CD4-positive, alpha-beta T cell treated with Interleukin-4 for 4 hours (primary cell): ENCODE measurements around the gene ARHGEF3.
"Not testable (repeated sequence)": the region's sequence is repeated elsewhere in the genome, so short reads cannot be mapped to it uniquely, and the experiment has no call there.

ENCODE experiments used
- DNase-seq: peaks from one replicate; pipeline ENCODE4 v3.0.0-alpha.2; 2020

The ARHGEF3 gene

DNA sequence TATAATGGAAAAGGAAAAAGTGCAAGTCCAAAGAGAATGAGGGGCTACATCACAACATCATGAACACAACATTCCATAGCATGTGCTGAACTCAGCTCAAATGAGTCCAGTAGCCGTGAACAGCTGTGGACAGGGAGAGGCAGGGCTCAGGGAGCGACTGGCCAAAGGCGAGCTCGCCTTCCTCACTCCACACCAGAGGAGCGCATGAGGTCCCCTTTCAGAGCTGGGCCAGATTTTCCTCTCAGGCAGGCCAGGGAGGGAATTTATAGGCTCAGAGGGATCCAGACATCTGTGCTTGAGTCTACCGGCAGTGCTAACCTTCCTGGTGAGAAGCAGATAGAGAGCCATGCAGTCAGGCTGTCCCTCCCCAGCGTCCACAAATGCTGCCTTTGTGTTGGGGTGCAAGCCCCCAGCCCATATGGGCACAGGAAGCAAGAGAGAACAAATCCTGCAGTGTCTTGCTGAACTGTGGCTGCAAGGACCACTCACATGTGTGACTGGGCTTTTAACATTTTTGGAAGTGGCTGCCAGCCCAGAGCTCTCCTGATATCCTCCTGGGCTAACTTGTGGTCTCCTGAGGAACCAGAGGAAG, 32.5 kb downstream of the ARHGEF3 start:
- no peak for DNase-seq

DNA sequence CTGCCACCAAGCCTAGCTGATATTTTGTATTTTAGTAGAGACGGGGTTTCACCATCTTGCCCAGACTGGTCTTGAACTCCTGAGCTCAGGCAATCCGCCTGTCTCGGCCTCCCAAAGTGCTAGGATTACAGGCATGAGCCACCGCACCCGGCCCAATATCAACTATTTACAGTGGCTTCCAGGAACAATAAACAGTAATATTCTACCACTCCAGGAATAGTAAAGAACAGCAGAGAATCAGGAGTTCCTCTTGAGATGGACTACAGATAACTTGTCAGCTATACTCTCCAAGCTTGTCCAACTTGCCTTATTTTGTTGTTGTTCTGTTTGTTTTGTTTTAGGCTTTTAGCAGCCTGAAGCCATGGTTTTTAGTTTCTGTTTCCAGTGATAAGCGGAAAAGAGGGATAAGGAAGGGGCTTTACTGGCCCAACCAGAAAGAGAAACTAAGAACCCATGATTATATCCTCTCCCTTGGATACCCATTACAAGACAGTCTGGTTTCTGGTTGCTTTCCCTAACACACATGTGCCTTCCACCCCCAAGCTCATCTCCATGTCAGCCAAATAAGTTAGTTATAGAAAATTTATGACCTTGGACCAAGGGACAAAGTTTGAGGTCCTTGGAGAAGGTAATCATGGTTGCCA, 36.7 kb downstream of the ARHGEF3 start:
- DNase-seq, result no peak

DNA sequence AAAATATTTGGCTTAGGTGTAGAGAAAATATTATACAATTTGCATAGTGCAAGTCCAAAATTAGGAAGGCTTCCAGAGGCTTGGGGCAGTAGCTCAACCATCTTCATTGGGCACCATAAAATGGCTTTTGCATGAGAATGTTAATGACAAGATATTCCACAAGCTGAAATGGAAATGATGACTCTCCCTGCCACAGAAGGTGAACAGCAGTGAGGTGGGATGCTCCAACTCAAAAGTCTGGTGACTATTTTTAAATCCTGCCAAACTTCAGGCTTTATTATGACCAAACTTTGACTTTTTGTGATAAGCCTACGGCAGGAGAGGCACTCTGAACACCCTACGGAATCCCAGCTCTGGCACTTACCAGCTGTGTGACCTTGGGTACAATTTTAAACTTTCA, 37.6 kb downstream of the ARHGEF3 start:
- DNase-seq, result no peak

DNA sequence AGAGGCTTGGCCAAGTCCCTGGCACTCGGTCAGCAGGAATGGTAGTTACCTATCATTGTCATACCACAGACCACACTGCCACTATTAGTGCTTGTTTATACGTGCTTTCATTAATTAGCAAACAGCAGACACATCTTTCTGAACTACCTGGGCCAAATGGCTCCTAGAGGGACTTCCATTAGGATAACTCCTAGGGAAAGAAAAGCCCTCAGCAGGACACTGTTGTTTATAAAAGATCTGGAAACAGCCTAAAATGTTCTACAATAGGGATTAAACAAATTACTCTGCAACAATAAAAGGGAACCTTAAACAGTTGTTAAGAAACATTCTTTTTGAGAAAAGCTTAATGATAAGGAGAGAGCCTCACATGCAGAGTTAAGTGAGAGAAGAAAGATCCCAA, 38.5 kb downstream of the ARHGEF3 start:
- no peak for DNase-seq

DNA sequence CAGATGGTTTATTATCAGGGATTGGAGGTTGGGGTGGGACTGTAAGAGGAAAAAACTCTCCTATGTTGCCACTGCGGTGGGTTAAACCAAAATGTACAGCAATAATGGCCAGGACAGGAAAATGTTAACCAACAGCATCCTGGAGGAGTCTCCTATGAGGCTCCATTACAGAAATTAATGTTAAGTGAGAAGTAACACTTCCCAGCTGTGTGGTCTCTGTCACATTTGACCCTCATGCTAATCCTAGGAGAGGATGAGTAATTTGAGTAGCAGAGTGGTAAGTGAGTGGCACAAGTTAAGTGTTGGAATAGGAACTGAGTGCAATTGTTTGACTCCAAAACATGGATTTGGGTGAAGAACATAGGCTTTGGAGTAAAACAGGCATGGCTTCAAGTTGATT, 39.0 kb downstream of the ARHGEF3 start:
- no peak for DNase-seq

DNA sequence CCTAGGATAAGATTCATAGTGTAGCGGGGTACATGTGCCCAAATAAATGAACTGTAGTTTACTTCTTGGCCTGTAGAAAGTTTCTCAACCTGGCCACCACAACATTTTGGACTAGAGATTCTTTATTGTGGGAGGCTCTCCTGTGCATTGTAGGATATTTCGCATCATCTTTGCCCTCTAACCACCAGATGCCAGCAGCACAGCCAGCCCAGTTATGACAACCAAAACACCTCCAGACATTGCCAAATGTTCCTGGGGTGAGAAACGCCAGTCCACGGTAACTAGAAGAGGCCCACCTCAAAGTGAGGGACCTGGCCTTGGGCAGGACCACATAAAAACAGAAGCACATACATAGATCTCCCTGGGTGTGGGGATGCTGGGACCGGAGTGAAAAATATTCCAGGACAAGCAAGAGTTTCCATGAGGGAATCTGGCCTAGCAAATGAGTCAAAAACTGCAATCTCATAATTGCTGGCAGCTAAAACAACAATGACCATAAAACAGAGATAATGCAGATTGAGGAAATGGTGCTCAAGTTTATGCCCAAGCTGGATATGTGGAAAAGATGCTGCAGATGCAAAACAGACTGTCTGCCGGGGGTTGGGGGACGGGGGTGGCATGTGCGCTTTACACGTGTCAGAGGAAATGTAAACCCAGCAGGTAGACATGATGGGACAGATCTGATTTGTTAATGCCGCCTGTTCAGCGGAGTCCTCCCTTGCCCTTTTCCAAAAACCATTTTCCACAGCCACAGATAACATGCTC, 39.7 kb downstream of the ARHGEF3 start:
- no peak for DNase-seq

DNA sequence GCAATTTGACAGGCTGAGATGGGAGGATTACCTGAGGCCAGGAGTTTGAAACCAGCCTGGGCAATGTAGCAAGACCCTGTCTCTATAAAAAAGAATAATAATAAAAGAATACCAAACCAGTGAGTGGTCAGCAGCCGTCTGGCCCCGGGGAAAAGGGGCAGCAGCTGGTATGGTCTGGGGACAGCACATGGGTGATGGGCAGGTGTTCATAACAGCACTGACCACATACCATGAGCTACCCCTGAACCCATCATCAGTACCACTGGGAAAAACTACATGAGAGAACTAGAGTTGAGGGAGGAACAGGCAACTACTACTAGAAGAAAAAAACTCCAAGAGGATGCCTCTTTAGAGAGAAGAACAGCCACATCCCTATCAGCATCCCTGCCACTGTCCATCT, 40.7 kb downstream of the ARHGEF3 start:
- DNase-seq, result no peak

DNA sequence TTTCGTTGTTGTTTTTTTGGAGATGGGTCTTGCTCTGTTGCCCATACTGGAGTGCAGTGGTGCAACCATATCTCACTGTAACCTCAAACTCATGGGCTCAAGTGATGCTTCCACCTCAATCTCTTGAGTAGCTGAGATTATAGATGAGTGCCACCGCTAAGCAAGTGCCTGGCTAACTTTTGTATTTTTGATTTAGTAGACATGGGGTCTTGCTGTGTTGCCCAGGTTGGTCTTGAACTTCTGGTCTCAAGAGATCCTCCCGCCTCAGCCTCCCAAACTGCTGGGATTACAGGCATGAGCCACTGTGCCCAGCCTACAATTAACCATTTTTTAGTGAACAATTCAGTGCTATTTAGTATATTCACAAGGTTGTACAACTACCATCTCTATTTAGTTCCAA, 42.2 kb downstream of the ARHGEF3 start:
- no peak for DNase-seq

DNA sequence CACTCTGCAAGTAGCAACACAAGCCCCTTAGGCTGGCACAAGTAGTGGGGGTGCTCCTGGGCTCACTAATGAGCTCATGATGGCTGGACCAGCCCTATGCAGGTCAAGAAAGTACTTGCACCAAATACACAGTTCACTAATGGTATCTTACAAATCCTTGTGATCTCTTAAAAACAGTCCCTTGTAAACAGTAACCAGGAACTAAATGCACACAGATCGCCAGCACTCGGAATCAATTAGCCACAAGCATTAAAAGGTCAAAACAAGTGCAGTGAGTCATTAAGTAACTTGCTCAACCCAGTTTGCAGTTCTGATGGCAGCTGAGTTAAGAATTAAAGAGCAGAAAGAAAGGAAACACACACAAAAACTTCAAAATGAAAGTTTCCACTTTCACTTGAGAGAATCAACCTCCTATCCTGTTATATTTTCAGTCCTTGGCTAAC, 43.2 kb downstream of the ARHGEF3 start:
- peak; percentile 85 for DNase-seq

DNA sequence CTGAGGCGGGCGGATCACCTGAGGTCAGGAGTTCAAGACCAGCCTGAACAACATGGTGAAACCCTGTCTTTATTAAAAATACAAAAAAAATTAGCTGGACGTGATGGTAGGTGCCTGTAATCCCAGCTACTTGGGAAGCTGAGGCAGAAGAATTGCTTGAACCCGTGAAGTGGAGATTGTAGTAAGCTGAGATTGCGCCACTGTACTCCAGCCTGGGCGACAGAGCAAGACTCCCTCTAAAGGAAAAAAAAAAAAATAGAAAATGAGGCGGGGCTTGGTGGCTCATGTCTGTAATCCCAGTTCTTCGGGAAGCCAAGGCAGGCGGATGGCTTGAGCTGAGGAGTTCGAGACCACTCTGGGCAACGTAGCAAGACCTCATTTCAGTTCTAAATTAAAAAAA, 43.7 kb downstream of the ARHGEF3 start:
- not testable (repeated sequence) for DNase-seq

DNA sequence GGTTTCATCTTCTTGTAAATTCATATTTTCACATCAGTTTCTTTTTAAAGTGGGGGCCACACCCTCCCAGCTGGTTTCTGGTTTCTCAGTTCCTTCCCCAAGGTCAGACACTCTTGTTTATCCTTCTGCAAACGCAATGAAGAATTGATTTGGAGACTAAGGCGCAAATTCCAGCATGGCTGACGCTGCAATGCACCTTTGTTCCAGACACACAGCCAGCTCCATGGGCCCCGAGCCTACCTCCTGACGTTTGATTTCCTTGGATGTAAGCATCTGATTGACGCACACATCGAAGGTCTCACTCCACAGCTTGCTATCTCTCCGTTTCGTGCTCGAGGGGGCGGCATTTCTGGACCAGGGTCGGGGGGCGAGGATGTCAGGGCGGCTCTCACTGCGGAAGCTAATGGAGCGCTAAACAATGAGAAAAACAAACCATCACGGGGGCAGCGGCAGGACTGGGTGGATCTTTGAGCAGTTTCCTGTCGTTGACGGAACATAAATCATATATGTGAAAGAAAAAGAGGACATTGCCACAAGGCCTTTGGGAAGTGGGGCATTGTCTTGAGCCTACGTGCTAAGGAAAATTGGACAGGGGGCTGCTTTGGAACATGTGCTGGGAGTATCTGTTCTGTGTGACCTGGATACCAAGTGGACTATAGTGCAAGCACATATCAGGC, 46.9 kb downstream of the ARHGEF3 start:
- DNase-seq, result peak; percentile 61

DNA sequence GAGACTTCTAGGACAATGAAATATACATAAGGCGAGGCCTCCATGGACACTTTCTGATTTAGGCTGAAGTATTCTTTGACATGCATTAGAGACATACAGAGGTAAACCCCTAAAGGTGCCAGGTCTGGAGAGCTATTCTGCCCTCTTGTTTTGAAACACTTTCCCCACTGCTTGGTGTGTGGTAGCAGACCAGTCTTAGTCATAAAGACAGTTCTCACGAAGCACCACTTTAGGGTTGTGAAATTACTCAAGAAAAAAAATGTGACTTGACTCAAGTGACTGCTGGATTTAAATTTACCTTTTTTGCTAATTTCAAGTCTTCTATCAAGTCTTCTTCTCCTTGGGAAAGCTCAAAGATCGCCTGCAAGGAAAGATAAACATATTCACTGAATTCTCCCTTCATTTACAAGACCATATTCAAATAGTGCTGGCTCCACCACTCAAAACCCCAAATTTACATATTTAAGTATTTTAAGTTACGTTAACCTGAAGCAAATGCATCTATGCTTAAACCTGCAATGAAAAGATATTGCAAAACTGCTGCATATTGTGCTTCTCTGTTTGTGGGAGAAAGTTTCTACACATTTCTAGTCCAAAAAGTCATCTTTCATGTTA, 48.4 kb downstream of the ARHGEF3 start:
- DNase-seq, result peak; percentile 81

DNA sequence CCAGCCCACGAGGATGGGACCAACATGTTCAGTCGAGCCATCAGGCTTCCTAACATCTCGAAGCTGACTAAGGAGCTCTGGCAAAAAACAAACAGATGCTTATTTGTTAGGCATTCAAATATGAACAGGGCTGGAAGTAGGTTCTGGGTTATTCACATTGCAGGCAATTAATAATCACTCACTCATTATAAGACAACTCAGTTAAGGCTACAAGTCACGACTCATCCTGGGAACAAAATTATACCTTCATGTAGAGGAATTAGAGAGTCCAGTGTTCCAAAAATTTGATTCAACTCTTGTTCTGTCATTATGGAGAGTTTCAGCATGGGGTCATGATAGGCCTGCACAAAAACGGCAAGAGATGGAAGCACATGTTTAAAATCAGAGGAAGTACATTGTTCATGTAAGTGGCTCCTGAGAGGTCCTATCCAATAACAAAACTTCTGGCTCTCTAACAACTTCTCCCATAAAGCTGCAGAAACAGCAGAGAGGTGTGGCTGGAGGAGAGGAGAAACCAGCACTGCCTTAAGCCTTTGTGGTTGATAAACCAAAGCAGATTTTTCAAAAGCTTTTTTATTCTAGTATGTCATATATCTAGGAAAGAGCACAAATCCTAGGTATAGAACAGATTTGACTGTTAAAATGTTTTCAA, 50.6 kb downstream of the ARHGEF3 start:
- no peak for DNase-seq

DNA sequence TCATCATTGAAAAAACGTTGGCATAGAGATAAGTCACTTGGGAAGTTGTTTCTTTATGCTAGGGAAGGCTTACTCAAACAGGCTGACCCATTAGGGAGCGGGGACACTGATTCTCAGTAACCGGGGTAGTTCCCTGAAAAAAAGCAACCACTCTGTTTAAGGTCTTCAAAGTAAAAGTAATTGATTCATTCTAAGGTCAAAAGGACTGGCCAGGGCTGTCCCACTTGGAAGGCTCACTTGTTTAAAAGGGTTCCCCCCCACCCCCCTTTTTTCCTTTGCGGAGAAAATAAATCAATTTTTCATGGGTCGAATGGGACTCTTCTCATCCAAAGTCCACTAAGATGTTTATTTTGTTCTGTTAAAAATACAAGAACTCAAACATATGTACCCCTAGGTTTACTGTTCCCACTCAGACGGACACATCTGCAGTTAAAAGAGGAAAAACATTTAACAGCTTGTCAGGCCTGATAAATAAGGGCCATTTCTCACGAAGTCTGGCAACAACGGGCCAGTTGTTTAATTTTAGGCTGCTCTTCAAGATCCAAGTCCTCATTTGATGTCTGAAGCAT, 53.0 kb downstream of the ARHGEF3 start:
- DNase-seq, result no peak

DNA sequence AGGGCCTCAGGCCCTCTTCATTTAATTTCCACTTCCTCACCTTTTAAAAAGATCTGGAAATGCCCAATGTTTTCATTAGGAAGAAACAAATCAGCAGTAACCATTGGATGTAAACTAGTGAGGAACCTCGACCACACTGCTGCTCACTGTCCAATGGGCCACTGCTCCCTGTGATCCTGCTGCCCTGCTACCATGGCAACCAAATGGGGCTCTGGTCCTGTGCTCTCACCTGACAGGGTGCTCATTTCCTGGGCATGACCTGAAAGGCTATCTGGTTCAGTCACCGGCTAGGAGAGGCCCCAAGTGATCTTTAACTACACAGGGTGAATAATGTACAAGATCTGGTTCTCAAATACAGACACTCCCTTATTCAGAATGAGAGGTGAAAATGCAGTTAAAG, 54.6 kb downstream of the ARHGEF3 start:
- no peak for DNase-seq

DNA sequence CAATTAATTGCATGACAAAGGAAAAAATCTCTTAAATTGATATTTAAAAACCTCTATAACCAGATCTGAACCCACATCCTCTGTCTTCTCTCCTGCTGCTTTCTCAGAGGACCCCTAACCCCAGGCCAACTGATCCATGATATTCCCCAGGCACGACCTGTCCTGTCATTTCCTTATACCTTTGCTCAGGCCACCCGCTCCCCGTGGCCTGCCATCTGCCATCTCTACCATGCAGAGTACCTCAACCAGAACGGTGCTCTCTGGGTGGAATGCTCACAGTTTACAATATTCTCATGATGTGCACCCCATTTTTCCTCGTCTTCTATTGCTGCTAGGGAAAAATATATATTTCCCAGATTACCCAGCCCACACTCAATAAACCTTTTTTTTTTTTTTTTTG, 57.7 kb downstream of the ARHGEF3 start:
- no peak for DNase-seq

DNA sequence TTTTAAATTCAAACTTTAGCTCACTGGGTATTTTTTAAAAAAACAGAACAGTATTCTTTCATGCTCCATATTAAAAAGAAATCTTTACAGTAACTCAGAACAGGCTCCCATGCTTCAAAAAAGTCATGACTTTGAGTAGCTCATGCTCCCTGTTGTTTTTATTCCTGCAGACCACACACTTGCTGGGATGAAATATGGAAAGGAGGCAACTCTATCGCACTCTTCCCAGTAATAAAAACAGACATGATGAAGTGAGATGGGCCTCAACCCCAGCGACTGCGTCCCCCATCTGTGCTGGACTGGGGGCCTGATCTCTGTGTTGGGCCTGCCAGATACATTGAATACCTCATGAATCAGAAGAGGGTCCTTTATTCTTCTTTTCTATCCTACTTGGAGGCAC, 58.9 kb downstream of the ARHGEF3 start:
- no peak for DNase-seq

DNA sequence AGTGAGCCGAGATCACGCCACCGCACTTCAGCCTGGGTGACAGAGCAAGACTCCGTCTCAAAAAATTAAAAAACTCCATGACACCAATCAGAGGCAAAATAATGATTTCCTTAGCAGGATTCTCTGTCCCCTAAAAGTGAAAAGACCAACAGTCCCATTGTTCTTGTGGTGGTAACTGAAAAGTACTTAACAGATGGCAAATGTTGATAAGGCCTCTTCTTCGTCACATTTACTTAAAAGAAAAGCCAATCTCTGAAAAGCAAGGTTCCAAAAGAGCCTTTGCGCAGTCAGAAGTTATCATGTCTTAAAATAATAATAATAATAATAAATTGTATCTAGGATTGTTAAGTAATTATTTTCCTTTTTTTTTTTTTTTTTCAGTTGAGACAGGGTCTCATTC, 62.7 kb downstream of the ARHGEF3 start:
- no peak for DNase-seq

DNA sequence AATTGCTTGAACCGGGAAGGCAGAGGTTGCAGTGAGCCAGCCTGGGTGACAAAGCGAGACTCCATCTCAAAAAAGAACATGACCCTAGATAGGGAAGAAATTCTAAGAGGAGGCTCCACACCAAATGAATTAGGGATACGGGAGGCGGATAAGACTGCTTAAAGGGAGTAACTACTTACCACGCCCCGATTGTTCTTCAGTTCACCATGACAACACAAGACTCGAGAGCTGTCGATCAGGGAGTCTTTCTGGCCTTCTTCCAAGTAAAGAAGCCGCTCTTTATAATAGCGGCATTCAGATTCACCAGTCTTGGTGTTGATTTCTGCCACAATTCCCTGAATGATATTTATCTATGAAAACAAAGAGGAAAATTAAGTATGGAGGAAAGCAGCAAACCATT, 64.7 kb downstream of the ARHGEF3 start:
- DNase-seq, result no peak

DNA sequence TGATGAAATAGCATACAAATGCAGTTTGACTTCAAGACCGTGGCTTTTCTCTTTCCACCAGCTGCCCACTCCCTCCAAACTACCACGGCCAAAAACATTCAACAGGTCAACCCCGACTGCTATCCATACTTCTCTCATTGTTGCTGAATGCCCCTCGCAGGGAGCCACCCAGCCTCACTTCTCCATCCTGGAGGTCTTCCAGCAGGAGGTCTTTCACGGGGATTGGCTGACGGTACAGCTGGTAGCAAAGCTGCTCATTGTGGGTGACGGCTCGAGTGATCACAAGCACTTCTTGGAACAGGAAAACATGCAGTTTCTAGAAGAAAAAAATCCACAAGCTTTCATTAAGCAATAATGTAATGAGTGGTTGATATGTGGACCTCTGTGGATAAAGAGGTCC, 69.6 kb downstream of the ARHGEF3 start:
- DNase-seq, result no peak

DNA sequence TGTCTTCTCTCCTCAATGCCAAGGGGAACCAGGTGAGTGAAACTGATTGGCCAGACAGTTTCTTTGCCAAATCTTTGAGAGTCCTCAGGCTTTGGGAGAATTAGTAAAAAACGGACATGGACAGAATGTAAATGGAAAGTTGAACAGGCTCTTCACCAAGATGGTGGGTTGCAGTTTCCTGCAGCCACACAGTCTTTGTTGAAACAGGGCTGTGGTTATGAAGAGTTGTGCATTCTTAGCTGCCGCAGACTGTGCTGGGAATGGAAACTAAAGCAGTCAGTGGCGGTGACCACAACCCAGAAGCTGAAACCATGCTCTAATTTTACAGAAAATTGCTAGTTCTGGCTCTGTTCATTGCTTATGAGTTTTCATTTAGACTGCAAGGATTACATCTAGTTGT, 76.6 kb downstream of the ARHGEF3 start:
- DNase-seq, result peak; percentile 71

DNA sequence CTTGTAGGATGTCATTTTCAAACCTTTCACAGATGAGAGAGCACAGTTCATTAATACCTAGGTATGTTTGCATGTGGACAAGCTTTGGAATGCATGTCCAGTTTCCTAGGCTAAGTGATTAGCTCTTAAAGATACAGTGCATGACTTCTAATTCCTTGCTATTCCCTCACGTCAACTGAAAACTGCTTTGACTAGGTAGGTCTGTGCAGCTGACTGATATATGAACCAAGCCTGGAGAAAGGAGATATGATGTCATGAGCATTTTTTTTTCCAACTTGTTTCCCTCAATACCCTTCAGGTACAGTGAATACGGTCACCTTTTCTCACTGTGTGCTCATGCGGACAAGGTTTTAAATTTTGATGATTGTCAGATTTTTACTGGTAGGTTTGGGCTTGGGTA, 77.1 kb downstream of the ARHGEF3 start:
- DNase-seq, result no peak
